CD4-positive, alpha-beta T cell (primary cell): ENCODE measurements around the gene PPP1R9A. TPM values are rescaled to one million over a fixed set of nuclear protein-coding genes. Genes with fewer than 3 reads are reported as not detected.

Experiments
- ATAC-seq: fragments of 200-7000 bp; cut with Tn5 transposase; one replicate; pipeline ENCODE4 v1.10.0; 2022; ENCODE audit warnings: mild to moderate bottlenecking; ENCODE audit not compliant: poor library complexity
- CTCF ChIA-PET: fragments of 350-600 bp; sonication (Branson Sonifier 250); formaldehyde crosslinking; loops from one replicate; lab custom pipeline; 2021; ENCODE audit warnings: antibody characterized with exemption, inconsistent platforms; lab: Charles Lee
- POLR2A ChIA-PET: fragments of 350-600 bp; sonication (Branson Sonifier 250); formaldehyde crosslinking; loops from one replicate; lab custom pipeline; 2021; ENCODE audit warnings: antibody characterized with exemption, inconsistent platforms; lab: Charles Lee
- DNase-seq, 14 experiments: peaks; one replicate each; pipeline ENCODE4 v3.0.0-alpha.2; 2013 to 2020; ENCODE audit warnings: mixed read lengths in 2 of 14
- H3K27ac ChIP-seq, 2 donors: one replicate each; pipeline versions ENCODE4 v1.5.1 to v1.7.0; 2013; ENCODE audit warnings: low read length in 2 of 2, low read depth in 1 of 2, mild to moderate bottlenecking in 1 of 2
- H3K27me3 ChIP-seq, 2 experiments: 1 replicate in 1 of 2; 2 replicates in 1 of 2; pipeline versions ENCODE4 v1.6.1 to v1.7.0; 2013; ENCODE audit warnings: low read length in 2 of 2, control low read depth in 1 of 2, mild to moderate bottlenecking in 1 of 2, moderate library complexity in 1 of 2; ENCODE audit not compliant: insufficient read depth in 2 of 2, control insufficient read depth in 1 of 2
- H3K36me3 ChIP-seq: one replicate; pipeline ENCODE4 v1.6.1; 2013; ENCODE audit warnings: low read length, control low read depth; ENCODE audit not compliant: insufficient read depth
- H3K4me1 ChIP-seq: one replicate; pipeline ENCODE4 v1.6.1; 2013; ENCODE audit warnings: low read length, control low read depth; ENCODE audit not compliant: insufficient read depth
- H3K4me3 ChIP-seq: one replicate; pipeline ENCODE4 v1.5.1; 2013; ENCODE audit warnings: mild to moderate bottlenecking, low read length, moderate library complexity
- H3K9me3 ChIP-seq, 2 experiments: 1 replicate in 1 of 2; 2 replicates in 1 of 2; pipeline versions ENCODE4 v1.6.1 to v1.7.0; 2013; ENCODE audit warnings: low read length in 2 of 2, mild to moderate bottlenecking in 2 of 2, control low read depth in 1 of 2, moderate library complexity in 1 of 2; ENCODE audit not compliant: control insufficient read depth in 1 of 2, insufficient read depth in 1 of 2
- H3K27ac Mint-ChIP-seq: one replicate; pipeline ENCODE4 v1.8.0; 2020; ENCODE audit warnings: mixed read lengths
- H3K27me3 Mint-ChIP-seq: one replicate; pipeline ENCODE4 v1.8.0; 2021; ENCODE audit warnings: mixed read lengths
- H3K36me3 Mint-ChIP-seq: one replicate; pipeline ENCODE4 v1.8.0; 2021; ENCODE audit warnings: low read depth, mixed read lengths
- H3K4me1 Mint-ChIP-seq: one replicate; pipeline ENCODE4 v1.8.0; 2021; ENCODE audit warnings: low read depth, mixed read lengths
- H3K4me3 Mint-ChIP-seq: one replicate; pipeline ENCODE4 v1.8.0; 2020; ENCODE audit warnings: mild to moderate bottlenecking, mixed read lengths
- H3K9me3 Mint-ChIP-seq: one replicate; pipeline ENCODE4 v1.8.0; 2020; ENCODE audit warnings: mixed read lengths
- CTCF ChIP-seq: fragments of 200-600 bp; IDR thresholded peaks from one replicate; pipeline ENCODE4 v1.8.0; 2022; ENCODE audit warnings: antibody characterized with exemption, mild to moderate bottlenecking
- intact Hi-C, 2 experiments: fragments of 100-400 bp; cut with DNase I in 1 of 2; cut with micrococcal nuclease in 1 of 2; formaldehyde crosslinking; loops; one replicate each; pipeline versions ENCODE4 v1.15.1 to v1.9.0; 2023 to 2025; cut with DNase I, micrococcal nuclease
- total RNA-seq, 174 experiments: library from RNA in 2 of 174; stranded (reverse) in 2 of 174; gene quantifications; one replicate each; pipeline ENCODE4 v1.2.3 and lab custom pipeline; 2021 to 2026

The PPP1R9A gene
- total RNA-seq, 2 experiments from 2014 or later = not detected

- ChIA-PET POLR2A (no interaction called here), CTCF (no interaction called here)
- Histone ChIP-seq H3K27me3 (no peaks in the 10 kb centered on the region), H3K9me3 (no peaks in the 10 kb centered on the region), H3K36me3 (no peaks in the 10 kb centered on the region), H3K4me1 (no peaks in the 10 kb centered on the region), H3K27ac (no peak overlapping the region), H3K4me3 (no peak overlapping the region)
- Mint-ChIP-seq H3K4me3 (no peak overlapping the region), H3K36me3 (no peaks in the 10 kb centered on the region), H3K9me3 (no peaks in the 10 kb centered on the region), H3K27ac (no peak overlapping the region), H3K27me3 (peaks cover 7% of the 10 kb centered on the region), H3K4me1 (no peaks in the 10 kb centered on the region)
- TF ChIP-seq CTCF = no peak
- intact Hi-C loops = no loop called here
- DNase-seq (no peak), ATAC-seq (no peak)
These were observed 15.1 kb downstream of the PPP1R9A start for GRCh38 chr7:94922457-94922856.

- H3K4me3 ChIP-seq = no peak overlapping the region
- intact Hi-C loops = no loop called here
- H3K27me3 ChIP-seq = no peaks in the 10 kb centered on the region
- peaks cover 7% of the 10 kb centered on the region for H3K27me3 Mint-ChIP-seq
- no peaks in the 10 kb centered on the region for H3K4me1 Mint-ChIP-seq
- no peak for TF ChIP-seq CTCF
- ATAC-seq (no peak), DNase-seq (no peak)
- no peaks in the 10 kb centered on the region for H3K9me3 Mint-ChIP-seq
- no peaks in the 10 kb centered on the region for H3K36me3 ChIP-seq
- ChIA-PET POLR2A (no interaction called here), CTCF (no interaction called here)
- no peaks in the 10 kb centered on the region for H3K4me1 ChIP-seq
- no peaks in the 10 kb centered on the region for H3K9me3 ChIP-seq
- H3K27ac Mint-ChIP-seq = no peak overlapping the region
- no peaks in the 10 kb centered on the region for H3K36me3 Mint-ChIP-seq
- no peak overlapping the region for H3K27ac ChIP-seq
- H3K4me3 Mint-ChIP-seq = no peak overlapping the region
These were observed 16.0 kb downstream of the PPP1R9A start for GRCh38 chr7:94923412-94923811.

- no peak overlapping the region for H3K4me3 ChIP-seq
- ATAC-seq = no peak
- no peaks in the 10 kb centered on the region for H3K36me3 ChIP-seq
- no peaks in the 10 kb centered on the region for H3K4me1 ChIP-seq
- DNase-seq = no peak
- no peaks in the 10 kb centered on the region for H3K27me3 ChIP-seq
- no peaks in the 10 kb centered on the region for H3K9me3 Mint-ChIP-seq
- TF ChIP-seq CTCF = no peak
- no peak overlapping the region for H3K27ac ChIP-seq
- H3K4me3 Mint-ChIP-seq = no peak overlapping the region
- H3K36me3 Mint-ChIP-seq = no peaks in the 10 kb centered on the region
- H3K9me3 ChIP-seq = no peaks in the 10 kb centered on the region
- no peak overlapping the region for H3K27ac Mint-ChIP-seq
- POLR2A ChIA-PET = no interaction called here
- H3K4me1 Mint-ChIP-seq = no peaks in the 10 kb centered on the region
- CTCF ChIA-PET = no interaction called here
- H3K27me3 Mint-ChIP-seq = no peaks in the 10 kb centered on the region
- intact Hi-C loops = no loop called here
These were observed 20.8 kb downstream of the PPP1R9A start for GRCh38 chr7:94928168-94928707.
